Measurements from ENCODE around the gene PHOSPHO1. TPM values are rescaled to one million over a fixed set of nuclear protein-coding genes. Genes with fewer than 3 reads are reported as not detected.
A peak's percentile ranks its signal among the peaks of the same experiment; 100 is the strongest.

PHOSPHO1 gene
- total RNA-seq, 4 donors from 2014 or later = 1.0 to 3.7 (median 2.1) TPM; not detected in 1

DNA sequence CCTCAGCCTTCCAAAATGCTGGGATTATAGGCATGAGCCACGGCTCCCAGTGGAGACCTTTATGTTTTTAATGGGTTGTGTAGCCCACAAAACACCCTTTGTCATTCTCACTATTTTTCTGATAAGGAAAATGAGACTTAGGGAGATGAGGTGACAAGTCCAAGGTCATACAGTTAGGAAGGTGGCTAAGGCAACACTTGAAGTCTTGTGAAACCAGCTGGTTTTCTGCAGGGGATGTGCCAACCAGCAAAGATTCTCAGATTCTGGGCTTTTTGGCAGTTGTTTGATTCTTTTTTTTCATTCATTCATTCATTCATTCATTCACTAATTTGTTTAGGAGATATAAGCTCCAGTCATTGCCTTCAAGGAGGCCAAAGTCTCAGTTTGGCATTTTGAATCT, 10.0 kb upstream of the PHOSPHO1 start:
- Histone ChIP-seq H3K27ac (no peak overlapping the region), H3K4me3 (no peak overlapping the region), H3K4me1 (no peaks in the 10 kb centered on the region), H3K27me3 (no peaks in the 10 kb centered on the region), H3K36me3 (no peaks in the 10 kb centered on the region), H3K9me3 (no peaks in the 10 kb centered on the region)
- ATAC-seq (no peak), DNase-seq (no peak)
- in situ Hi-C loops (cut with MboI; ENCODE audit: low sequenced_read_pairs in 4 of 4) = no loop called here
- intact Hi-C loops (cut with DNase I; ENCODE audit: low total_unique reads) = no loop called here
- no peak for TF ChIP-seq POLR2A (IDR thresholded peaks at IDR 0.05)
- TF ChIP-seq, protein P1, sequence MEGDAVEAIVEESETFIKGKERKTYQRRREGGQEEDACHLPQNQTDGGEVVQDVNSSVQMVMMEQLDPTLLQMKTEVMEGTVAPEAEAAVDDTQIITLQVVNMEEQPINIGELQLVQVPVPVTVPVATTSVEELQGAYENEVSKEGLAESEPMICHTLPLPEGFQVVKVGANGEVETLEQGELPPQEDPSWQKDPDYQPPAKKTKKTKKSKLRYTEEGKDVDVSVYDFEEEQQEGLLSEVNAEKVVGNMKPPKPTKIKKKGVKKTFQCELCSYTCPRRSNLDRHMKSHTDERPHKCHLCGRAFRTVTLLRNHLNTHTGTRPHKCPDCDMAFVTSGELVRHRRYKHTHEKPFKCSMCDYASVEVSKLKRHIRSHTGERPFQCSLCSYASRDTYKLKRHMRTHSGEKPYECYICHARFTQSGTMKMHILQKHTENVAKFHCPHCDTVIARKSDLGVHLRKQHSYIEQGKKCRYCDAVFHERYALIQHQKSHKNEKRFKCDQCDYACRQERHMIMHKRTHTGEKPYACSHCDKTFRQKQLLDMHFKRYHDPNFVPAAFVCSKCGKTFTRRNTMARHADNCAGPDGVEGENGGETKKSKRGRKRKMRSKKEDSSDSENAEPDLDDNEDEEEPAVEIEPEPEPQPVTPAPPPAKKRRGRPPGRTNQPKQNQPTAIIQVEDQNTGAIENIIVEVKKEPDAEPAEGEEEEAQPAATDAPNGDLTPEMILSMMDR (IDR thresholded peaks at IDR 0.05 in 4 of 5, conservative IDR thresholded peaks at IDR 0.05 in 1 of 5) = no peak

DNA sequence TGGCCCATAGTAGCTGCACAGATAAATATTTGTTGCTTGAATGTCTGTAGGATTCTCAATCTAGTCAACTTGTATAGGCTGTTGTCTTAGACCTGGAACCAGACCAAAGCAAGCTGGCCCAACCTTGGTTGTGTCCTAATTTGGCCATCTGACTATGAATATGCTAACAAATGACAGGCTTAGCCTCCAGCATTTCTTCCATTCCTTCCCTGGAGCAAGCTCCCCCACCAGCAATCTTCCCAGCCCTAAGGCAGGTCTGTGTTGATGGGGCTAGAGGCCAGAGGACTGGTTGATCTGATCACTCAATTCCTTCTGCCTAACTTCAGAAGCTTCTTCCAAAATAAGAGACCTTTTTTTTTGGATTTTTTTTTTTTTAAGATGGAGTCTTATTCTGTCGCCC, 9.4 kb upstream of the PHOSPHO1 start:
- DNase-seq = no peak
- Histone ChIP-seq H3K36me3 (no peaks in the 10 kb centered on the region), H3K4me3 (no peak overlapping the region), H3K9me3 (no peaks in the 10 kb centered on the region), H3K27ac (no peak overlapping the region), H3K27me3 (no peaks in the 10 kb centered on the region), H3K4me1 (no peaks in the 10 kb centered on the region)
- intact Hi-C loops (cut with DNase I; ENCODE audit: low total_unique reads) = no loop called here
- in situ Hi-C loops (cut with MboI; ENCODE audit: low sequenced_read_pairs in 4 of 4) = no loop called here
- ATAC-seq = no peak
- TF ChIP-seq POLR2A (IDR thresholded peaks at IDR 0.05) = no peak
- TF ChIP-seq, protein P1 (IDR thresholded peaks at IDR 0.05 in 4 of 5, conservative IDR thresholded peaks at IDR 0.05 in 1 of 5) = no peak

DNA sequence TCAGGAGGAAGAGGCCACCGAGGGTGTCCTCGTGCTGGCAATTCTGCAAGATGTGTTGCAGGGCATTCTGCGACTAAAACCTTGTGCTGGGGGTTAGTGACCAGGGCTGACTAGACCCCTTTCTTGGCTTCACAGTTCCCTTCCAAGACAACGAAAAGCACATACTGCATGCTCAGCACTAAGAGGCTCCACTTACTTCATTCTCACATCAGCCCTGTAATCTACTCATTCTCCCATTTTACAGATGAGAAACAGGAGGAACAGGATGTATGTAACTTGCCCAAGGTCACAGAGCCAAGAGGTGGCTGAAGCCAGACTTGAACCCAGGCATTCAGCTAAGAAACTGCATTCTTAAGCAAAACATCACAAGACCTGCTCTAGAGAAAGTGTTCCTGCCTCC, 5.3 kb upstream of the PHOSPHO1 start:
- H3K36me3 ChIP-seq = no peaks in the 10 kb centered on the region
- H3K4me1 ChIP-seq = no peaks in the 10 kb centered on the region
- H3K9me3 ChIP-seq = no peaks in the 10 kb centered on the region
- TF ChIP-seq, protein P1 (IDR thresholded peaks at IDR 0.05 in 4 of 5, conservative IDR thresholded peaks at IDR 0.05 in 1 of 5) = no peak
- TF ChIP-seq POLR2A (IDR thresholded peaks at IDR 0.05) = no peak
- H3K4me3 ChIP-seq = no peak overlapping the region
- DNase-seq (no peak), ATAC-seq (no peak)
- no peak overlapping the region for H3K27ac ChIP-seq
- H3K27me3 ChIP-seq = no peaks in the 10 kb centered on the region
- in situ Hi-C loops (cut with MboI; ENCODE audit: low sequenced_read_pairs in 4 of 4) = no loop called here
- intact Hi-C loops (cut with DNase I; ENCODE audit: low total_unique reads) = no loop called here

DNA sequence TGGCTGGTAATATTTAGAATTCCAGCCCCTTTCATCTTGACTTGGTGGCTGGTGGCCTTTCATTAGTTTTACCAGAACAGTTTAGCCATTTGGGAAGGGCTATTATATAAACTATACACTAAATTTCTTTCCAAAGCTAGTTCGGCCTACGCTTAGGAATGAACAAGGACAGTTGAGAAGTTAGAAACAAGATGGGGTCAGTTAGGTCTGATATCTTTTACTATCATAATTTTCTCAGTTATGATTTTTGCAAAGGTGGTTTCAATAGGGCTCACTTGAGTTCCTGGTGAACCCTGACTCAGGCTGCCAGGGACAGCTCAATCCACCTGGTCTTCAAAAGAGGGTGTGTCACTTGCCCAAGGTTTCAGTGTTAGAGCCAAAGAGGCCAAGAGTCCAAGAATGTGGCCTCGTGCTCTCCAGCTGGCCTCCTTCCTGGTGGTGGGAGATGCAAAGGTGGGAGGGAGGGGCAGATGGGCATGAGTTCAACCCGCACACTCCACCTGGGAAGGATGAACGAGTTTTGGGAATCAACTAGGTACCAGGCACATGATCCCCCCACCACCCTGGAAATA, 4.0 kb upstream of the PHOSPHO1 start:
- intact Hi-C loops (cut with DNase I; ENCODE audit: low total_unique reads) = no loop called here
- in situ Hi-C loops (cut with MboI; ENCODE audit: low sequenced_read_pairs in 4 of 4) = no loop called here
- ATAC-seq = no peak
- Histone ChIP-seq H3K36me3 (no peaks in the 10 kb centered on the region), H3K4me1 (peaks cover 0 to 8% of the 10 kb centered on the region in 2 donors), H3K9me3 (no peaks in the 10 kb centered on the region), H3K27me3 (no peaks in the 10 kb centered on the region), H3K4me3 (no peak overlapping the region), H3K27ac (no peak overlapping the region)
- TF ChIP-seq, protein P1 (IDR thresholded peaks at IDR 0.05 in 4 of 5, conservative IDR thresholded peaks at IDR 0.05 in 1 of 5) = no peak
- no peak for DNase-seq

DNA sequence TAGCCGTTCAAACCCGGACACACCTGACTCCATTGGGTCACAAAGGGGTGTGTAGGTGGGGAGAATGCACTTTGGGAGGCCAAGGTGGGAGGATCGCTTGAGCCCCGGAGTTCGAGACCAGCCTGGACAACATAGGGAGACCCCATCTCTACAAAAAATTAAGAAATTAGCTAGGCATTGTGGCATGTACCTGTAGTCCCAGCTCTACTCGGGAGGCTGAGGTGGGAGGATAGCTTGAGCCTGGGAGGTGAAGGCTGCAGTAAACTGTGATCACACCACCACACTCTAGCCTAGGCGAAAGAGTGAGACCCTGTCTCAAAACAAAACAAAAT, 942 bp upstream of the PHOSPHO1 start:
- TF ChIP-seq, protein P1 (IDR thresholded peaks at IDR 0.05 in 4 of 5, conservative IDR thresholded peaks at IDR 0.05 in 1 of 5) = no peak
- TF ChIP-seq POLR2A (IDR thresholded peaks at IDR 0.05) = no peak
- H3K9me3 ChIP-seq = no peaks in the 10 kb centered on the region
- ATAC-seq (no peak), DNase-seq (no peak)
- in situ Hi-C loops (cut with MboI; ENCODE audit: low sequenced_read_pairs in 4 of 4) = no loop called here
- H3K36me3 ChIP-seq = no peaks in the 10 kb centered on the region
- no peaks in the 10 kb centered on the region for H3K27me3 ChIP-seq
- intact Hi-C loops (cut with DNase I; ENCODE audit: low total_unique reads) = loop anchor here (2.0 kb wide), 1 partner anchor 39 kb away; no protein-coding TSS in a partner anchor
- no peak overlapping the region for H3K27ac ChIP-seq
- peak overlapping the region in 3 of 4 donors; percentile 74 to 93 (median 82) for H3K4me3 ChIP-seq
- H3K4me1 ChIP-seq = peaks cover 0 to 21% of the 10 kb centered on the region in 2 donors

Measured in gastrocnemius medialis (tissue), 4 donors.